ENCODE results near the gene LRBA.

The LRBA gene

GRCh38 chr4:150423074-150423473, 592.0 kb downstream of the LRBA start:
- Histone ChIP-seq H2AFZ (ENCODE audit: low read depth, low read length) (no peak overlapping the region), H3K36me3 (ENCODE audit: control insufficient read depth in 1 of 2, insufficient read depth in 2 of 2, low read depth in 1 of 2, low read length in 2 of 2) (peaks cover 0 to 12% of the 10 kb centered on the region in 2 experiments), H3K27me3 (ENCODE audit: control insufficient read depth in 1 of 2, insufficient read depth in 1 of 2, low read length in 2 of 2) (no peaks in the 10 kb centered on the region), H3K23ac (ENCODE audit: low read length in 2 of 2) (no peak overlapping the region), H4K91ac (ENCODE audit: low read length) (no peak overlapping the region), H2BK12ac (ENCODE audit: low read length in 2 of 2) (no peak overlapping the region), H3K4me3 (ENCODE audit: insufficient read depth in 1 of 2, low read depth in 1 of 2, low read length in 2 of 2) (no peak overlapping the region), H3K79me1 (replicated peaks; ENCODE audit: low read length, poor library complexity, severe bottlenecking) (no peaks in the 10 kb centered on the region), H2BK15ac (ENCODE audit: low read depth, poor library complexity, severe bottlenecking) (no peak overlapping the region), H3K14ac (ENCODE audit: low read length in 2 of 2) (no peak overlapping the region), H3K4ac (ENCODE audit: low read depth in 1 of 2, low read length in 2 of 2) (no peak overlapping the region), H3K18ac (ENCODE audit: low read depth in 1 of 2, low read length in 2 of 2) (no peak overlapping the region), H2AK5ac (ENCODE audit: low read length, severe bottlenecking) (no peak overlapping the region), H3K9me3 (ENCODE audit: control insufficient read depth, low read length) (no peaks in the 10 kb centered on the region), H2BK120ac (ENCODE audit: low read depth, low read length) (no peak overlapping the region), H4K8ac (ENCODE audit: low read length) (no peak overlapping the region), H2BK5ac (ENCODE audit: low read depth, low read length, poor library complexity, severe bottlenecking) (no peak overlapping the region), H3K4me1 (ENCODE audit: control insufficient read depth, insufficient read depth, low read depth, low read length) (no peaks in the 10 kb centered on the region), H3K4me2 (ENCODE audit: low read length, poor library complexity, severe bottlenecking) (no peak overlapping the region), H3K27ac (ENCODE audit: low read length, poor library complexity, severe bottlenecking) (no peak overlapping the region), H3K9ac (ENCODE audit: low read length) (no peak overlapping the region)
- 85% methylated on average over 13 of the region's 13 CpGs for WGBS
- no peak for DNase-seq

- H3K4me1 ChIP-seq (ENCODE audit: control insufficient read depth, insufficient read depth, low read depth, low read length) = no peaks in the 10 kb centered on the region
- H4K8ac ChIP-seq (ENCODE audit: low read length) = no peak overlapping the region
- no peak overlapping the region for H3K4ac ChIP-seq (ENCODE audit: low read depth in 1 of 2, low read length in 2 of 2)
- no peak overlapping the region for H2BK15ac ChIP-seq (ENCODE audit: low read depth, poor library complexity, severe bottlenecking)
- H2BK12ac ChIP-seq (ENCODE audit: low read length in 2 of 2) = no peak overlapping the region
- no peak overlapping the region for H3K9ac ChIP-seq (ENCODE audit: low read length)
- no peaks in the 10 kb centered on the region for H3K79me1 ChIP-seq (replicated peaks; ENCODE audit: low read length, poor library complexity, severe bottlenecking)
- H4K91ac ChIP-seq (ENCODE audit: low read length) = no peak overlapping the region
- no peak for DNase-seq
- no peak overlapping the region for H3K18ac ChIP-seq (ENCODE audit: low read depth in 1 of 2, low read length in 2 of 2)
- no peak overlapping the region for H3K4me2 ChIP-seq (ENCODE audit: low read length, poor library complexity, severe bottlenecking)
- peaks cover 0 to 12% of the 10 kb centered on the region in 2 experiments for H3K36me3 ChIP-seq (ENCODE audit: control insufficient read depth in 1 of 2, insufficient read depth in 2 of 2, low read depth in 1 of 2, low read length in 2 of 2)
- 67% methylated on average over 1 of the region's 1 CpG for WGBS
- no peak overlapping the region for H2AK5ac ChIP-seq (ENCODE audit: low read length, severe bottlenecking)
- no peak overlapping the region for H2BK5ac ChIP-seq (ENCODE audit: low read depth, low read length, poor library complexity, severe bottlenecking)
- H2AFZ ChIP-seq (ENCODE audit: low read depth, low read length) = no peak overlapping the region
- H3K23ac ChIP-seq (ENCODE audit: low read length in 2 of 2) = no peak overlapping the region
- H3K27me3 ChIP-seq (ENCODE audit: control insufficient read depth in 1 of 2, insufficient read depth in 1 of 2, low read length in 2 of 2) = no peaks in the 10 kb centered on the region
- H2BK120ac ChIP-seq (ENCODE audit: low read depth, low read length) = no peak overlapping the region
- H3K4me3 ChIP-seq (ENCODE audit: insufficient read depth in 1 of 2, low read depth in 1 of 2, low read length in 2 of 2) = no peak overlapping the region
- H3K14ac ChIP-seq (ENCODE audit: low read length in 2 of 2) = no peak overlapping the region
- H3K27ac ChIP-seq (ENCODE audit: low read length, poor library complexity, severe bottlenecking) = no peak overlapping the region
- H3K9me3 ChIP-seq (ENCODE audit: control insufficient read depth, low read length) = no peaks in the 10 kb centered on the region
Measured at GRCh38 chr4:150421612-150422011, 593.5 kb downstream of the LRBA start.

DNA sequence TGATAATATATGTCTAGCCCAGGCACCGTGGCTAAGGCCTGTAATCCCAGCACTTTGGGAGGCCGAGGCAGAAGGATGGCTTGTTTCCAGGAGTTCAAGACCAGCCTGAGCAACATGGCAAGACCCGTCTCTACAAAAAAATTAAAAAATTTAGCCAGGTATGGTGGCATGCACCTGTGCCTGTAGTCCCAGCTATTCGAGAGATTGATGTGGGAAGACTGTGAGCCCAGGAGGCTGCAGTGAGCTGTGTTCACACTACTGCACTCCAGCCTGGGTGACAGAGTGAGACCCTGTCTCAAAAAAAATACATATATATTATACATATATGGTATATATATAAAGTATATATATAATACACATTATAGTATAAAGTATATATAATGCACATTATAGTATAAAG, 595.1 kb downstream of the LRBA start:
- H3K9ac ChIP-seq (ENCODE audit: low read length) = no peak overlapping the region
- no peak overlapping the region for H2BK12ac ChIP-seq (ENCODE audit: low read length in 2 of 2)
- H3K14ac ChIP-seq (ENCODE audit: low read length in 2 of 2) = no peak overlapping the region
- H3K4ac ChIP-seq (ENCODE audit: low read depth in 1 of 2, low read length in 2 of 2) = no peak overlapping the region
- no peak overlapping the region for H4K8ac ChIP-seq (ENCODE audit: low read length)
- 91% methylated on average over 4 of the region's 4 CpGs for WGBS
- H2BK5ac ChIP-seq (ENCODE audit: low read depth, low read length, poor library complexity, severe bottlenecking) = no peak overlapping the region
- H3K4me1 ChIP-seq (ENCODE audit: control insufficient read depth, insufficient read depth, low read depth, low read length) = no peaks in the 10 kb centered on the region
- no peak overlapping the region for H3K4me3 ChIP-seq (ENCODE audit: insufficient read depth in 1 of 2, low read depth in 1 of 2, low read length in 2 of 2)
- no peaks in the 10 kb centered on the region for H3K79me1 ChIP-seq (replicated peaks; ENCODE audit: low read length, poor library complexity, severe bottlenecking)
- no peak overlapping the region for H3K23ac ChIP-seq (ENCODE audit: low read length in 2 of 2)
- H2BK120ac ChIP-seq (ENCODE audit: low read depth, low read length) = no peak overlapping the region
- H3K9me3 ChIP-seq (ENCODE audit: control insufficient read depth, low read length) = no peaks in the 10 kb centered on the region
- H4K91ac ChIP-seq (ENCODE audit: low read length) = no peak overlapping the region
- H3K36me3 ChIP-seq (ENCODE audit: control insufficient read depth in 1 of 2, insufficient read depth in 2 of 2, low read depth in 1 of 2, low read length in 2 of 2) = peaks cover 0 to 12% of the 10 kb centered on the region in 2 experiments
- H3K27ac ChIP-seq (ENCODE audit: low read length, poor library complexity, severe bottlenecking) = no peak overlapping the region
- H3K4me2 ChIP-seq (ENCODE audit: low read length, poor library complexity, severe bottlenecking) = no peak overlapping the region
- no peak for DNase-seq
- no peak overlapping the region for H2BK15ac ChIP-seq (ENCODE audit: low read depth, poor library complexity, severe bottlenecking)
- no peak overlapping the region for H3K18ac ChIP-seq (ENCODE audit: low read depth in 1 of 2, low read length in 2 of 2)
- H2AFZ ChIP-seq (ENCODE audit: low read depth, low read length) = no peak overlapping the region
- no peak overlapping the region for H2AK5ac ChIP-seq (ENCODE audit: low read length, severe bottlenecking)
- no peaks in the 10 kb centered on the region for H3K27me3 ChIP-seq (ENCODE audit: control insufficient read depth in 1 of 2, insufficient read depth in 1 of 2, low read length in 2 of 2)

DNA sequence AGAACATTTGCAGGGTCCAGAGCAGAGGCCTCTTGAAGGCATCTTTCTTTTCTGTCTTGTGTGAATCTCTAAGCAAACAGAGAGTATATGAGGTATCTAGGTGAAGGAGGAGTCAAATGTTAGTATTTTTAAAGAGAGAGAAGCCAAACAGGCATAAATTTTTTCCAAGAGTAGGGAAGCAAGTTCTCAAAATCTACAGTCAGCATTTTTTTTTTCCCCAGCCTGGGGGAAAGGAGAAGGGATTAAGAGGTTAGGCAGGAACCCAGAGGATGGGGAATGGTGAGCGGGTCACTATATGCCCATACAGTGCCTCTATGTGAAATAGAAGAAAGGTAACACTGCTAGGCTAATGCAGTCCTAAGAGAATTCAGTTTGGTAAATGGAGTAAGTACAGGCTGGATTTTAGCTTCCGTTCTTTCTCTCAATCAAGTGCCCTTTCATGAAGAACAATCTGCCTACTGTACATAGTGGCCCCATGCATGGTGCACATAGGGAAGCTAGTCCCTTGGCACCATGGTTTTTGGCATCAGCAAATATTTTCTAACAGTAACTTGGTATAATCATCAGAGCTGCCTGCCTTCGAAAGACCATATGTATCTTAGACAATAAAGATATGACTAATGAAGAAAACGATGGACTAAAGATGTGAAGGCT, 596.2 kb downstream of the LRBA start:
- Histone ChIP-seq H3K27me3 (ENCODE audit: control insufficient read depth in 1 of 2, insufficient read depth in 1 of 2, low read length in 2 of 2) (no peaks in the 10 kb centered on the region), H3K4me1 (ENCODE audit: control insufficient read depth, insufficient read depth, low read depth, low read length) (no peaks in the 10 kb centered on the region), H2BK5ac (ENCODE audit: low read depth, low read length, poor library complexity, severe bottlenecking) (no peak overlapping the region), H2AK5ac (ENCODE audit: low read length, severe bottlenecking) (no peak overlapping the region), H2BK15ac (ENCODE audit: low read depth, poor library complexity, severe bottlenecking) (no peak overlapping the region), H4K8ac (ENCODE audit: low read length) (no peak overlapping the region), H3K79me1 (replicated peaks; ENCODE audit: low read length, poor library complexity, severe bottlenecking) (no peaks in the 10 kb centered on the region), H3K18ac (ENCODE audit: low read depth in 1 of 2, low read length in 2 of 2) (no peak overlapping the region), H3K27ac (ENCODE audit: low read length, poor library complexity, severe bottlenecking) (no peak overlapping the region), H3K36me3 (ENCODE audit: control insufficient read depth in 1 of 2, insufficient read depth in 2 of 2, low read depth in 1 of 2, low read length in 2 of 2) (peaks cover 0 to 12% of the 10 kb centered on the region in 2 experiments), H4K91ac (ENCODE audit: low read length) (no peak overlapping the region), H3K23ac (ENCODE audit: low read length in 2 of 2) (no peak overlapping the region), H2BK120ac (ENCODE audit: low read depth, low read length) (no peak overlapping the region), H3K9me3 (ENCODE audit: control insufficient read depth, low read length) (no peaks in the 10 kb centered on the region), H3K4ac (ENCODE audit: low read depth in 1 of 2, low read length in 2 of 2) (no peak overlapping the region), H3K4me2 (ENCODE audit: low read length, poor library complexity, severe bottlenecking) (no peak overlapping the region), H3K9ac (ENCODE audit: low read length) (no peak overlapping the region), H2AFZ (ENCODE audit: low read depth, low read length) (no peak overlapping the region), H2BK12ac (ENCODE audit: low read length in 2 of 2) (no peak overlapping the region), H3K14ac (ENCODE audit: low read length in 2 of 2) (no peak overlapping the region), H3K4me3 (ENCODE audit: insufficient read depth in 1 of 2, low read depth in 1 of 2, low read length in 2 of 2) (no peak overlapping the region)
- 100% methylated on average over 2 of the region's 4 CpGs for WGBS
- DNase-seq = no peak
